Measurements from ENCODE around the gene ALOX15B.
"Not testable (repeated sequence)": the region's sequence is repeated elsewhere in the genome, so short reads cannot be mapped to it uniquely, and the experiment has no call there.

The ALOX15B gene

GRCh38 chr17:8044819-8045810, 6.3 kb downstream of the ALOX15B start:
- DNase-seq, result no peak

- no peak for DNase-seq
These were observed 7.6 kb downstream of the ALOX15B start for GRCh38 chr17:8046306-8046928.

GRCh38 chr17:8046929-8047768, 8.3 kb downstream of the ALOX15B start:
- no peak for DNase-seq

- DNase-seq, result no peak
These were observed 8.9 kb downstream of the ALOX15B start for GRCh38 chr17:8047769-8048110.

GRCh38 chr17:8048236-8048635, 9.4 kb downstream of the ALOX15B start:
- DNase-seq, result no peak

- DNase-seq, result no peak
These were observed 9.9 kb downstream of the ALOX15B start for GRCh38 chr17:8048736-8049135.

GRCh38 chr17:8051831-8052230, 13.0 kb downstream of the ALOX15B start:
- no peak for DNase-seq

GRCh38 chr17:8052256-8053252, 13.7 kb downstream of the ALOX15B start:
- DNase-seq, result no peak

GRCh38 chr17:8053600-8053999, 14.7 kb downstream of the ALOX15B start:
- DNase-seq, result no peak

GRCh38 chr17:8055851-8056231, 17.0 kb downstream of the ALOX15B start:
- no peak for DNase-seq

- DNase-seq, result no peak
These were observed 17.5 kb downstream of the ALOX15B start for GRCh38 chr17:8056232-8056975.

- DNase-seq, result no peak
These were observed 18.2 kb downstream of the ALOX15B start for GRCh38 chr17:8056976-8057625.

GRCh38 chr17:8057691-8058114, 18.8 kb downstream of the ALOX15B start:
- peak; percentile 42 for DNase-seq

GRCh38 chr17:8059131-8059530, 20.3 kb downstream of the ALOX15B start:
- DNase-seq, result no peak

- DNase-seq, result peak; percentile 14
These were observed 21.4 kb downstream of the ALOX15B start for GRCh38 chr17:8060274-8060673.

- not testable (repeated sequence) for DNase-seq
These were observed 23.0 kb downstream of the ALOX15B start for GRCh38 chr17:8061851-8062250.

- no peak for DNase-seq
These were observed 23.6 kb downstream of the ALOX15B start for GRCh38 chr17:8062435-8062806.

GRCh38 chr17:8062807-8063483, 24.1 kb downstream of the ALOX15B start:
- DNase-seq, result no peak

- DNase-seq, result no peak
These were observed 25.1 kb downstream of the ALOX15B start for GRCh38 chr17:8063761-8064534.

All from NCI-H2029 treated with DMSO at 0.1 percent for 48 hours (cell line).